ENCODE results near the gene LRP8.
"Not testable (repeated sequence)": the region's sequence is repeated elsewhere in the genome, so short reads cannot be mapped to it uniquely, and the experiment has no call there.

The LRP8 gene

DNA sequence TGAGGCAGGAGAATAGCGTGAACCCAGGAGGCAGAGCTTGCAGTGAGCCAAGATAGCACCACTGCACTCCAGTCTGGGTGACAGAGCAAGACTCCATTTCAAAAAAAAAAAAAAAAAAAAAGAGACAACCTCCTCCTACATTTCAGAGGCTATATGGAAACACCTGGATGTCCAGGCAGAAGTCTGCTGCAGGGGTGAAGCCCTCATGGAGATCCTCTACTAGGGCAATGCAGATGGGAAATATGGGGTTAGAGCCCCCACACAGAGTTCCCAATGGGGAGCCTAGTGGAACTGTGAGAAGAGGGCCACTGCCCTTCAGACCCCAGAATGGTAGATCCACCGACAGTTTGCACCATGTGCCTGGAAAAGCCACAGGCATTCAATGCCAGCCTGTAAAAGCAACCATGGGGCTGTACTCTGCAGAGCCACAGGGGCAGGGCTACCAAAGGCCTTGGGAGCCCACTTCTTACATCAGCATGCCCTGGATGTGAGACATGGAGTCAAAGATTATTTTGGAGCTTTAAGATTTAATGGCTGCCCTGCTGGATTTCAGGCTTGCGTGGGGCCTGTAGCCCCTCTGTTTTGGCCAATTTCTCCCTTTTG, 121.7 kb downstream of the LRP8 start:
- DNase-seq, result not testable (repeated sequence)

- DNase-seq, result not testable (repeated sequence)
Measured at GRCh38 chr1:53205496-53205895, 122.4 kb downstream of the LRP8 start.

- no peak for DNase-seq
Measured at GRCh38 chr1:53203466-53203865, 124.4 kb downstream of the LRP8 start.

DNA sequence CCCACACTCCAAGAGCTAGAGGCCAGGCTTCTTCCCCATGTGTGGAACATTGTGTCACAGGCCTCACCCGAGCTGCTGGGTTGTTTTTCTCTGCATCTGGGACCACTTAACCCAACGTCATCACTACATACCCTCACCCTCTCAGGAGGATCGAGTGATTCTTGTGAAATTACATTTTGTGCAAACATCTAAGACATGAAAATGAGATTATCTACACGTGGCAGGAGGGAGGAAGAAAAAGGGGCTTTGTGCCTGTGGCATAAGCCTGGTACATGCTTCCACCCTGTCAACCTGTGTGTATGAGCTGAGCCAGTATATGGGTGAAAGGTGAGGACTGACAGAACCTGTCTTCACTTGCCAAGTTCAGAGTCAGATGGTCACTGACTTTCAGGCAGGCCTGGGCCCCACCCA, 129.6 kb downstream of the LRP8 start:
- DNase-seq, result no peak

GRCh38 chr1:53197291-53198200, 130.3 kb downstream of the LRP8 start:
- no peak for DNase-seq

DNA sequence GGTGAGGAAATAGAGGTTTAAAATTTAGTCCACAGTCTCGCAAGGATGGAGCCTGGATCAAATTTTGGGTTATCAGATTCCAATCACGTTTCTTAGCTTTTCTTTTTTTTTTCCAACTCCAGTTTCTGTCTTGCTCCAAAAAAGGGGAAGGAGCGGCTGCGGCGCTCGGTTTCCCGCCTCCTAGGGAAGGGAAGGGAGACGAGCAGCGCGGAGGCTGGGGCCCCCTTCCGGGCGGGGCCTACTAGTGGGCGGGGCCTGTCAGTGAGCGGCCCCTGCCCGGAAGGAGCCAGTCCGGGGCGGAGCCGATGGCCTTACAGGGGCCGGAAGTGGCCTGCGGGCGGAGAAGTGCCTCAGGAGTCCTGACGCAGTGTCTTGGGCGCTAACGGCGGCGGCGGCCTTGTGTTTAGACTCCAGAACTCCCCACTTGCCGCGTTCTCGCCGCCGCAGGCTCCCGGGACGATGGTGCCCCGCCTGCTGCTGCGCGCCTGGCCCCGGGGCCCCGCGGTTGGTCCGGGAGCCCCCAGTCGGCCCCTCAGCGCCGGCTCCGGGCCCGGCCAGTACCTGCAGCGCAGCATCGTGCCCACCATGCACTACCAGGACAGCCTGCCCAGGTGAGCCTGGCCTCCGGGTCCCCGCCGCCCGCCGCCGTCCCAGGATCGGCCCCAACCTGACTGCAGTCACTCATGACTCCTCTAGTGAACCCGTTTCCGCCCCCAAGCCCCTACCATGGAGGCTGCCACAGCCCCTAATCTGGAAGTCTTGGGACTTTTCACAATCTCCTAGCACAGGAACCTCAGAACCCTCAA, 131.2 kb downstream of the LRP8 start, which contains the start of gene CPT2:
Gene CPT2 (plus strand): TSS at position 340 of the 806 bp plus-strand sequence. CDS start 120 bp downstream, at position 460.
- DNase-seq, result peak; percentile 86

DNA sequence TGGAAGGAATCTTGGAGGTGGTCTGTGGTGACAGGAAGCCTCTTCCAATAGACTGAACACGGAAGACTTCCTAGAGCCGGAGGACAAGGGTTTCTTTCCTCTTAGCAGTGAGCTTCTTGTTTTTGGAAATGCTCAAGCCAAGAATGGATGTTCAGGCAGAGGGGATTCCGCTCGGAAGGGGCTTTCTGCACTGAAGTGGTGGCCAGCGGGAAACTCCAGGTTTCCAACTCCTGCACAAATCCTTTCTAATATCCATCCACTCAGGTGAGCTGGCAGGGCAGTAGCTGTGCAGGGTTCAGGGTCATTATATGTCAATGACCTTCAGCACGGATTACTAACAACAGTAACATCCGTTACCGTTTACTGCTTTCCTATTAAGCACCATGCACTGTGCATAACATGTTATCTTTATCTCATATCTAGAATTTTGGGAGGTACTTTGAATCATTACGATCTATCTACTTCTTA, 131.8 kb downstream of the LRP8 start:
- DNase-seq, result no peak

GRCh38 chr1:53195246-53196016, 132.4 kb downstream of the LRP8 start:
- no peak for DNase-seq
